Adrenal gland (tissue), 5 donors: Measurements from ENCODE around the gene ST6GALNAC4.

ENCODE experiments used
- POLR2A ChIP-seq, 2 donors: fragments of 450-650 bp; IDR thresholded peaks; one replicate each; pipeline ENCODE4 v1.6.1; 2017; ENCODE audit warnings: antibody characterized with exemption in 2 of 2, mild to moderate bottlenecking in 2 of 2, moderate library complexity in 1 of 2
- TF ChIP-seq, protein P1 (sequence below), 6 experiments: fragments of 450-650 bp in 4 of 6; fragments of 200-600 bp in 2 of 6; sonication (generic) in 1 of 6; IDR thresholded peaks; 1 replicate in 5 of 6; 2 replicates in 1 of 6; pipeline versions ENCODE4 v1.5.1 to v1.8.0; 2016 to 2021; ENCODE audit warnings: antibody characterized with exemption in 6 of 6, mild to moderate bottlenecking in 2 of 6, moderate library complexity in 1 of 6
- donor health status: DM: no; HTN: no; CAD: no.

DNA sequence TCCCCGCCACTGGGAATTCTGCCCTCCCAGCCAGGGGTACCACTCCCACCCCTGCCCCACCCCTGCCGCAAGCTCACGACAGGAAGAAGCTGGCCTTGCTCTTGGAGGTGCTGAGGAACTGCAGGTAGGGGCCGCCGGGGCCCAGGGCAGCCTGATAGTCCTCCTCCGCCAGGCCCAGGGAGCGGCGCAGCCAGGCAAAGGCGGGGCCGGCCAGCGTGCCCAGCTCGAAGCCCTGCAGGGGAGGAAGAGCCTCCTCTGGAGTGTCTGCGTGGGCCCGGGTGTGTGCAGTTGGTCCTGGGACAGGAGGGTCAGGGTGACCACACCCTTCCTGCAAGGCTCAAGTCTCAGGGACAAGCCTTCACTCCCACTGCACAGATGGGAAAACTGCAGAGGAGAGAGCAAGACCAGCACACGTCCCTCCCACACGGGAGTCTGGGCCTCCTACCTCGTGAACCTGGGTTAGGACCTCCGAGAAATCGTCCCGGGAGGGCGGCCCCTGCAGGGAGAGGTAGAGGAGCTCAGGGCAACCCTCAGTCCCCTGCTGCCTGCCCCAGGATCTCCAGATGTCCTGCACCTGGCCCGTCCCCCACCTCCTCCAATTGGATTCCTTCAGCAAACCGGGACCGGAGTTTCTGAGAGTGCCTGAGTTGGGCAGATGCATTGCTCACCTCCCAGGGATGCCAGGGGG lies 11.3 kb upstream of the ST6GALNAC4 start:
- no peak for TF ChIP-seq POLR2A (IDR thresholded peaks at IDR 0.05)
- TF ChIP-seq, protein P1, sequence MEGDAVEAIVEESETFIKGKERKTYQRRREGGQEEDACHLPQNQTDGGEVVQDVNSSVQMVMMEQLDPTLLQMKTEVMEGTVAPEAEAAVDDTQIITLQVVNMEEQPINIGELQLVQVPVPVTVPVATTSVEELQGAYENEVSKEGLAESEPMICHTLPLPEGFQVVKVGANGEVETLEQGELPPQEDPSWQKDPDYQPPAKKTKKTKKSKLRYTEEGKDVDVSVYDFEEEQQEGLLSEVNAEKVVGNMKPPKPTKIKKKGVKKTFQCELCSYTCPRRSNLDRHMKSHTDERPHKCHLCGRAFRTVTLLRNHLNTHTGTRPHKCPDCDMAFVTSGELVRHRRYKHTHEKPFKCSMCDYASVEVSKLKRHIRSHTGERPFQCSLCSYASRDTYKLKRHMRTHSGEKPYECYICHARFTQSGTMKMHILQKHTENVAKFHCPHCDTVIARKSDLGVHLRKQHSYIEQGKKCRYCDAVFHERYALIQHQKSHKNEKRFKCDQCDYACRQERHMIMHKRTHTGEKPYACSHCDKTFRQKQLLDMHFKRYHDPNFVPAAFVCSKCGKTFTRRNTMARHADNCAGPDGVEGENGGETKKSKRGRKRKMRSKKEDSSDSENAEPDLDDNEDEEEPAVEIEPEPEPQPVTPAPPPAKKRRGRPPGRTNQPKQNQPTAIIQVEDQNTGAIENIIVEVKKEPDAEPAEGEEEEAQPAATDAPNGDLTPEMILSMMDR (IDR thresholded peaks at IDR 0.05), result no peak
